Activated naive CD4-positive, alpha-beta T cell treated with anti-CD3 and anti-CD28 coated beads, Interleukin-2, amount 50 U/mL, for 16 hours (primary cell): ENCODE measurements around the gene HS3ST3B1.
A peak's percentile ranks its signal among the peaks of the same experiment; 100 is the strongest.

ENCODE experiments used
- DNase-seq: peaks from one replicate; pipeline ENCODE4 v3.0.0-alpha.2; 2020

HS3ST3B1 gene

GRCh38 chr17:14321476-14321949 lies 20.6 kb downstream of the HS3ST3B1 start:
- DNase-seq, result no peak

DNA sequence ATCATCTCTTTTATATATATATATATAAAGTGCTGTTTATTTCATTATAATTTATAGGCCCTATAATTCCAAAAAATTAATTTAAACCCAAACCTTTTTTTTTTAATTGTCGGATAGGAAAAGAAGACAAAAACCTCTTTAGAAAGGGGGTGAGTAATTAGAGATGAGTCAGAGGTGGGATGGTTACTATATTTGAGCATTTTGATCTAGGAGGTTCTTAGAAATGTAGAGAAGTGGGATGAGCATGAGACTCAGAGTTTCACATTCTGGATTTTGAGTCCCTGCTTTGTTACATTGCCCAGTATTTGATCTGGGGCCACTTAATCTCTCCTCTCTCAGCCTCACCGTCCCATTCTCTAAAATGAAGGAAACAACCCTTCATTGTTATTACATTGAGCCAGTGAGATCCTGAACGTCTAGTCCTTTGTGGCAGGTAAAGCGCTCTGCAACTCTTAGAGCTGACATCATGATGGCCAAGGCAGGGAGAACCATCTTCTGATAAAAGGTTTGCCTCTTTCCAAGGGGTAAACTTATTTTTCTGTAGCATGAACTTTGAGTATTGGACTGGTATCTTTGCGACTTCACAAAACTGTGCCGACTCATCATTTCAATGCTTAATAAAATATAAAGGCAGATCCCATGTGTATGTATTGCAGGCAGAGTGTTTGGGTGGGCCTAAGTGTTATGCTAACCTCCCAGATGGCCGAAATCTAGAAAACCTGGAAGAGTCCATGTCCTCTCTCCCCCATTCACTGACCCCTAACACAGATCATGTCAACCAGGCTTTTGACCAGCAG lies 21.3 kb downstream of the HS3ST3B1 start:
- DNase-seq, result no peak

- no peak for DNase-seq
Observed at GRCh38 chr17:14323522-14323981, 22.7 kb downstream of the HS3ST3B1 start.

DNA sequence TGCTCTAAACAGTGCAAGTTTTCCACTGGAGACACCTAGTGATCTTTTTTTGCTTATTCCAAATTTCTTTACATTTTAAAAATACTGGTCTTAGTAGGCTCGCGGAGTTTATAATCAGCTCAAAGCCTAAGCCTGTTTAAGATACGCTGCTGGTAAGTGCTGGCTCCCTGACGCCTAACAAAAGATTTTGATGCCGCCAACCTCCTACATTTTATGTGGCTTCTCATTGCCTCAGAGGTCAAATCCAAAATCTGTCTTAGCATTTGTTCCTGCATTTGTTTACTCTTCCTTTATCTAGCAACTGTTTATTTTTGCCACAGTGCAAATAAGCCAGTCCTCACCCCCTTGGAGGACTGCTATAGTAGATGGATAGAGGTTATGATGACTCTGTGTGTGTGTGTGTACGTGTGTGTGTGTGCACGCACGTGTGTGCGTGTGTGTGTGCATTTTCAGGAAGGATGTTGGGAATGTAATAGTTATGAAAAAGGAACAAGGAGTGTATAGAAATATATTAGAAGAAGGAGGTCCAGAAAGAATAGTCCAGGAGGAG lies 24.8 kb downstream of the HS3ST3B1 start:
- DNase-seq, result no peak

GRCh38 chr17:14329900-14330491 lies 29.1 kb downstream of the HS3ST3B1 start:
- DNase-seq, result no peak

DNA sequence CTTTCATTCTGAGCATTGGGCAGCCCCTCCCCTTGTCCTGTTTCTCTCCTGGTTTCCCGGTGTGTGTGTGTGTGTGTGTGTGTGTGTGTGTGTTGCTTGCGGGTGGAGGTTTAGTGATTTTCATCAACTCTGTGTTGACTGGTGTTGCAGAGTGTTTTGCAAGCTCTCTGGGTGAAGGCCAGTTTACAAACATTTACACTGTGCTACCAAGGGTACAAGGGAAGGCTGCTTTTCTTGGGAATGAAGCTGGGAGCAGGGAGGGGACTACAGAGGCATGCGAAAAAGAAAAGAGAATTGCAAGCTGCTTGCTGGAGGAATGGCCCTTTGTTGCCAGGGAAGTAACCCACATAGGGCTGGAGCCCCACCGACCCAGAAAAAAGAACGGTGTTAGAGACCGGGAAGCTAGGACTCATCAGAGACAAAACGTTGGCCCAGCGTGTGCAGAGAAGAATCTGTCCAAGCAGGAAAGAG lies 29.6 kb downstream of the HS3ST3B1 start:
- DNase-seq, result no peak

- DNase-seq, result no peak
Observed at GRCh38 chr17:14331225-14331981, 30.5 kb downstream of the HS3ST3B1 start.

GRCh38 chr17:14331982-14332298 lies 31.1 kb downstream of the HS3ST3B1 start:
- no peak for DNase-seq

GRCh38 chr17:14332331-14332730 lies 31.4 kb downstream of the HS3ST3B1 start:
- no peak for DNase-seq

DNA sequence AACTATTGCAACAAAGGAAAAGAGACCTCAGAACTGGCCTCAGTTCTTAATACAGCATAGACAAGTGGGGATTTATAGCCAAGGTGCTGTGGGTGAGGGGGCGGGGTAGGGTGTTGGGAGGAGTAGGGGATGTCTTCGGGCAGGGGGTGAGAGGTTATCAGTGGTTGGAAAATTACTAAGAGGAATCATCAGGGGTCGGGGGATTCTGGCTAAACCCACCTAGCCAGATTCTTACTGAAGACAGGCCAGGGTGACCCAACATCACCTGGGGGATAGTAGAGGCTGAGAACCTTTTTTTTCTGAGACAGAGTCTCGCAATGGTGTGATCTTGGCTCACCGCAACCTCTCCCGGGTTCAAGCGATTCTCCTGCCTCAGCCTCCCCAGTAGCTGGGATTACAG lies 32.6 kb downstream of the HS3ST3B1 start:
- no peak for DNase-seq

DNA sequence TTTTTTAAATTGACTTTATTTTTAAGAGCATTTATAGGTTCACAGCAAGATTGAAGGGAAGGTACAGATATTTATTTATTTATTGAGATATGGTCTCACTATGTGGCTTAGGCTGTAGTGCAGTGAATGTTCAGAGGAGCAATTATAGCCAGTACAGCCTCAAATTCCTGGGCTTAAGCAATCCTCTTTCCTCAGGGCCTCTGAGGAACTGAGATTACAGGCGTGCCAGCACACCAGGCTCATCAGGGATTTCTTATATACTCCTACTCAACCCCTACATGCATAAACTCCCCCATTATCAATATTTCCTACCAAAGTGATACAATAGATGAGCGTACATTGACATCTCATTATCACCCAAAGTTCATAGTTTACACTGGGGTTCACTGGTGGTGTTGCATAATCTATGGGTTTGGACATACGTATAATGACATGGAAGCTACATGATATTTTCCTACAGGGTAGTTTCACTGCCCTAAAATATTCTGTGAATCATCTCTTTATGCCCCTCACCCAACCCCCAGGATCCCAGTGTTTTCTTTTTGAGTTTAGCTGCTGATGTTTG lies 33.5 kb downstream of the HS3ST3B1 start:
- DNase-seq, result no peak

- DNase-seq, result no peak
Observed at GRCh38 chr17:14334919-14335318, 34.0 kb downstream of the HS3ST3B1 start.

- DNase-seq, result no peak
Observed at GRCh38 chr17:14336418-14336817, 35.5 kb downstream of the HS3ST3B1 start.

GRCh38 chr17:14337596-14338079 lies 36.8 kb downstream of the HS3ST3B1 start:
- DNase-seq, result peak; percentile 49

DNA sequence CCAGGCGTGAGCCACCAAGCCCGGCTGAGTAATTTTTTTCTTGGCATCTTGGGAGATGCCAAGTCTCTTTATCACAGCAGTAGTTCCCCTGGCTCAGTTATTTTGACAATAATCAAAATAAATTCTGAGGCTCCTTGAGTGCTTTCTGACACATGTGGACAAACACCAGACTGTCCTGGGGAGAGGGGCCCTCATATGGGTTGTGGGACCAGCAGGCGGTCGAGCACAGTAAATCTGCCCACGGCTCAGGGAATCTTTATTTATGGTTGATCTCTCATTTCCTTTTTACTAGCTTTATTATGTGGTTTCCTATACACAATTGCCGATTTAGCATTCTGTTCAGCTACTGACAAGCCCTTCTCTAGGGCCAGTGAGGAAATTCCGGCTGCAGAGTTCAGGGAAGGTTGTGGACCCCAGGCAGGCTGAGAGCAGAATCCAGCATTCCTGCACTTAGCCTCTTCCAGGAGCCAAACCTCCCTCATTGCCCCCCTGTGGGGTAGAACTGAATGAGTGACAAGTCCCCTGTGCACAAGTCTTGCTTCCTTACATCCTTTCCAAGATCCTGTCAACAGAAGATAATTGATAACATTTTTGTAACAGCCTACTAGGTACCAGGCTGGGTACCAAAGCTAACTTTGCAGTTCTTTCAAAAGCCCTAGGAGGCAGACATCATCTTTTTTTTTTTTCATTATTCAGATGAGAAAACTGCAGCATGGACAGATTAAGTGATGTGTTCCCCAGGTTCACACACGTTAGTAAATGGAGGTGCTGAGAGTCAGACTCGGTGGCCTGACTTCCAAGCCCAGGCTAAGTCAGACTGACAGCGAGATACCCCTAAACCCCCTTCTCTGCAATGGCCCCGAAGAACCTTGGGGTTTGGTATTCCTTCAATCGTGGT lies 40.2 kb downstream of the HS3ST3B1 start:
- DNase-seq, result no peak

DNA sequence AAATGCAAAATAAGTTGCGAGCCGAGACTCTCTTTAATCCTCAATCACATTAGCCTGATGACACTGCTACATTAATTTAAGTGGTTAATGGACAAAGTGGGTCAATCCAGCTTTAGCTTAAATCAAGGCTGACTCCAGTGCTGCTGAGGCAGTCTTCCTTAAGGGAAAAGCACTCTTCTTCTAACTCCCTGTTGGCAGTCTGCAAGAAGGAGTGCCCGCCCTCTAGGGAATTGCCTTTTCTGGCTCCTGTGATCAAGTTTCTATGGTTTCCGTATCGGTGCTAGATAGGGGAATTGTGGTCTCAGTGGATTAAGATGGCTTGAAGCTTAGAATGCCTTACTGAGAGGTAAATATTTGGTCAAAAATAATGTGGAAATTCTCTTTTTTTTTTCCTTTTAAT lies 41.0 kb downstream of the HS3ST3B1 start:
- no peak for DNase-seq

DNA sequence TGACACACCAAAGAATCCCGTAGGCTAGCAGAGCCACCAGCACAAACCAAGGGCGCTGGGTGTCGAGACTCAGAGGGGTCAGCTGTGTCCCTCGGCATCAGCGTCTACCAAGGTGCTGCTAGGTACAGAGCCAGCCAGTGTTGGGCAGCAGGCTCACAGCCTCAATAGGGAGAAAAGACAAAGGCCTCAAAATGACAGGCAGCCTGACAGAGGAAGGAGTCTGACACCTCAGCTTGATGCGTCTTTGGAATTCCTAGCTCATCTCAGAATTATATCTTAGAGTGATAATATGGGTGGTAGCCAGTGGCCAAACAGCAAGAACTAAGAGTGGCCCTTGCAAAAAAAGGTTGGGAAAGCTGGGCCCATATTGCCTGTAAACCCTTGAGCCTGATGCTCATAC lies 45.9 kb downstream of the HS3ST3B1 start:
- DNase-seq, result no peak

- DNase-seq, result no peak
Observed at GRCh38 chr17:14351493-14351892, 50.6 kb downstream of the HS3ST3B1 start.

- no peak for DNase-seq
Observed at GRCh38 chr17:14352136-14352535, 51.3 kb downstream of the HS3ST3B1 start.

GRCh38 chr17:14353861-14354474 lies 53.1 kb downstream of the HS3ST3B1 start:
- DNase-seq, result no peak

DNA sequence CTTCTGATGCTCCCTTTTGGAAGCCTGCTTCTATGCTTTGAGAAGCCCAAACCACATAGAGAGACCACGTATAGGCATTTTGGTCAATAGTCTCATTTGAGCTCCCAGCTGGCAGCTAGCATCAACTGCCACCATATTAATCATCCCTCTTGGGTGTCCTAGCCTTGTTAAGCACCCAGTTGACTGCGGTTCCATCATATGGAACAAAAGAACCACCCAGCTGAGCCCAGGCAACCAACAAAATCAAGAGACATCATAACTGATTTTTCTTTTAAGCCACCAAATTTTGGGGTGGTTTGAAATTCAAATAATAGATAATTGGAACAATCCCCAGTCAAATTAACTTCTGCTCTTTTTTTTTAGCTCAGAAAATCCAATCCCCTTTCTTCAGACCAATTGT lies 53.9 kb downstream of the HS3ST3B1 start:
- no peak for DNase-seq
